Measurements from ENCODE around the gene LRBA. TPM values are rescaled to one million over a fixed set of nuclear protein-coding genes. Genes with fewer than 3 reads are reported as not detected.

LRBA gene
- total RNA-seq, 1 experiment from 2014 or later = 77.4 TPM

DNA sequence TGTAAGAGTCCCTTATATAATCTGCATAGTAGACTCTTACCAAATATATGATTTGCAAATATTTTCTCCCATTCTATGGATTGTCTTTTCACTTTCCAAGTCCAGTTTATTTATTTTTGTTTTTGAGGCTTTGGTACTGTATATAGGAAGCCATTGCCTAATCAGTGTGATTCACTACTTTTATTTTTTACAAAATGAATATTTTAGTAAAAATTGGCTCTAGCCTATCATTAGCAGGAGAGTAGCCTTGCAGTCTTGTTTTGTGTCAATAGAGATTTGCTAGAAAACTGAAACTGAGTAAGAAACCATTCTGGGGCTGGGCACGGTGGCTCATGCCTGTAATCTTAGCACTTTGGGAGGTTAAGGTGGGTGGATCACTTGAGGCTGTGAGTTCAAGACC lies 633.1 kb downstream of the LRBA start:
- no peak overlapping the region for H3K27ac ChIP-seq
- no peaks in the 10 kb centered on the region for H3K9me2 ChIP-seq (ENCODE audit: insufficient read depth)
- intact Hi-C loops (cut with micrococcal nuclease; ENCODE audit: unreplicated experiment) = no loop called here
- H3K36me3 ChIP-seq (ENCODE audit: low read depth) = no peaks in the 10 kb centered on the region
- no peaks in the 10 kb centered on the region for H3K9me3 ChIP-seq (ENCODE audit: insufficient read depth, low read depth)
- H3K27me3 ChIP-seq (ENCODE audit: insufficient read depth, low read depth) = no peaks in the 10 kb centered on the region
- no peak for DNase-seq
- ChIA-PET CTCF (no interaction called here), POLR2A (ENCODE audit: unreplicated experiment) (no interaction called here)
- H3K4me3 ChIP-seq = no peak overlapping the region
- TF ChIP-seq, protein P1, sequence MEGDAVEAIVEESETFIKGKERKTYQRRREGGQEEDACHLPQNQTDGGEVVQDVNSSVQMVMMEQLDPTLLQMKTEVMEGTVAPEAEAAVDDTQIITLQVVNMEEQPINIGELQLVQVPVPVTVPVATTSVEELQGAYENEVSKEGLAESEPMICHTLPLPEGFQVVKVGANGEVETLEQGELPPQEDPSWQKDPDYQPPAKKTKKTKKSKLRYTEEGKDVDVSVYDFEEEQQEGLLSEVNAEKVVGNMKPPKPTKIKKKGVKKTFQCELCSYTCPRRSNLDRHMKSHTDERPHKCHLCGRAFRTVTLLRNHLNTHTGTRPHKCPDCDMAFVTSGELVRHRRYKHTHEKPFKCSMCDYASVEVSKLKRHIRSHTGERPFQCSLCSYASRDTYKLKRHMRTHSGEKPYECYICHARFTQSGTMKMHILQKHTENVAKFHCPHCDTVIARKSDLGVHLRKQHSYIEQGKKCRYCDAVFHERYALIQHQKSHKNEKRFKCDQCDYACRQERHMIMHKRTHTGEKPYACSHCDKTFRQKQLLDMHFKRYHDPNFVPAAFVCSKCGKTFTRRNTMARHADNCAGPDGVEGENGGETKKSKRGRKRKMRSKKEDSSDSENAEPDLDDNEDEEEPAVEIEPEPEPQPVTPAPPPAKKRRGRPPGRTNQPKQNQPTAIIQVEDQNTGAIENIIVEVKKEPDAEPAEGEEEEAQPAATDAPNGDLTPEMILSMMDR (conservative IDR thresholded peaks at IDR 0.05) = no peak
- TF ChIP-seq EZH2 (IDR thresholded peaks at IDR 0.05; ENCODE audit: low read depth) = no peak
- no peak overlapping the region for H2AFZ ChIP-seq
- no peak overlapping the region for H3K4me2 ChIP-seq
- H3F3A ChIP-seq (ENCODE audit: insufficient read depth, low read depth) = no peaks in the 10 kb centered on the region
- no peaks in the 10 kb centered on the region for H3K4me1 ChIP-seq (replicated peaks; ENCODE audit: insufficient read depth)
- no peaks in the 10 kb centered on the region for H3K79me2 ChIP-seq (ENCODE audit: low read depth)
- H4K20me1 ChIP-seq (ENCODE audit: insufficient read depth) = no peaks in the 10 kb centered on the region
- no TSS peak for BruUV-seq (replicated peaks)

- CTCF ChIA-PET = no interaction called here
- no peak overlapping the region for H3K27ac ChIP-seq
- POLR2A ChIA-PET (ENCODE audit: unreplicated experiment) = no interaction called here
- no peak overlapping the region for H3K4me3 ChIP-seq
- no peaks in the 10 kb centered on the region for H3K9me3 ChIP-seq (ENCODE audit: insufficient read depth, low read depth)
- H3K4me2 ChIP-seq = no peak overlapping the region
- DNase-seq = no peak
- no peaks in the 10 kb centered on the region for H3K4me1 ChIP-seq (replicated peaks; ENCODE audit: insufficient read depth)
- intact Hi-C loops (cut with micrococcal nuclease; ENCODE audit: unreplicated experiment) = no loop called here
- BruUV-seq (replicated peaks) = no TSS peak
- no peaks in the 10 kb centered on the region for H3K36me3 ChIP-seq (ENCODE audit: low read depth)
- no peaks in the 10 kb centered on the region for H3F3A ChIP-seq (ENCODE audit: insufficient read depth, low read depth)
- TF ChIP-seq EZH2 (IDR thresholded peaks at IDR 0.05; ENCODE audit: low read depth) = no peak
- TF ChIP-seq, protein P1 (conservative IDR thresholded peaks at IDR 0.05) = no peak
- H2AFZ ChIP-seq = no peak overlapping the region
- H4K20me1 ChIP-seq (ENCODE audit: insufficient read depth) = no peaks in the 10 kb centered on the region
- no peaks in the 10 kb centered on the region for H3K79me2 ChIP-seq (ENCODE audit: low read depth)
- H3K9me2 ChIP-seq (ENCODE audit: insufficient read depth) = no peaks in the 10 kb centered on the region
- H3K27me3 ChIP-seq (ENCODE audit: insufficient read depth, low read depth) = no peaks in the 10 kb centered on the region
Measured at GRCh38 chr4:150381609-150382008, 633.5 kb downstream of the LRBA start.

- ChIA-PET CTCF (no interaction called here), POLR2A (ENCODE audit: unreplicated experiment) (no interaction called here)
- H3K79me2 ChIP-seq (ENCODE audit: low read depth) = no peaks in the 10 kb centered on the region
- TF ChIP-seq, protein P1 (conservative IDR thresholded peaks at IDR 0.05) = no peak
- no peak for TF ChIP-seq EZH2 (IDR thresholded peaks at IDR 0.05; ENCODE audit: low read depth)
- H3F3A ChIP-seq (ENCODE audit: insufficient read depth, low read depth) = no peaks in the 10 kb centered on the region
- no peaks in the 10 kb centered on the region for H3K9me3 ChIP-seq (ENCODE audit: insufficient read depth, low read depth)
- H3K4me3 ChIP-seq = no peak overlapping the region
- no peaks in the 10 kb centered on the region for H4K20me1 ChIP-seq (ENCODE audit: insufficient read depth)
- H2AFZ ChIP-seq = no peak overlapping the region
- no peaks in the 10 kb centered on the region for H3K36me3 ChIP-seq (ENCODE audit: low read depth)
- no peak overlapping the region for H3K27ac ChIP-seq
- H3K27me3 ChIP-seq (ENCODE audit: insufficient read depth, low read depth) = no peaks in the 10 kb centered on the region
- H3K4me2 ChIP-seq = no peak overlapping the region
- BruUV-seq (replicated peaks) = no TSS peak
- intact Hi-C loops (cut with micrococcal nuclease; ENCODE audit: unreplicated experiment) = no loop called here
- no peaks in the 10 kb centered on the region for H3K9me2 ChIP-seq (ENCODE audit: insufficient read depth)
- no peak for DNase-seq
- no peaks in the 10 kb centered on the region for H3K4me1 ChIP-seq (replicated peaks; ENCODE audit: insufficient read depth)
Measured at GRCh38 chr4:150381036-150381435, 634.0 kb downstream of the LRBA start.

Data from PC-9 (cell line).